GM21723 (cell line): ENCODE results near the gene QKI.

Experiments used
- ATAC-seq: cut with Tn5 transposase; IDR thresholded peaks from one replicate; pipeline ENCODE4 v1.9.1; 2021; ENCODE audit warnings: mild to moderate bottlenecking, moderate library complexity; ENCODE audit not compliant: unreplicated experiment

The QKI gene

GRCh38 chr6:163605385-163606097 lies 191.0 kb downstream of the QKI start:
- no peak for ATAC-seq

- no peak for ATAC-seq
Observed at GRCh38 chr6:163607792-163608191, 193.3 kb downstream of the QKI start.

DNA sequence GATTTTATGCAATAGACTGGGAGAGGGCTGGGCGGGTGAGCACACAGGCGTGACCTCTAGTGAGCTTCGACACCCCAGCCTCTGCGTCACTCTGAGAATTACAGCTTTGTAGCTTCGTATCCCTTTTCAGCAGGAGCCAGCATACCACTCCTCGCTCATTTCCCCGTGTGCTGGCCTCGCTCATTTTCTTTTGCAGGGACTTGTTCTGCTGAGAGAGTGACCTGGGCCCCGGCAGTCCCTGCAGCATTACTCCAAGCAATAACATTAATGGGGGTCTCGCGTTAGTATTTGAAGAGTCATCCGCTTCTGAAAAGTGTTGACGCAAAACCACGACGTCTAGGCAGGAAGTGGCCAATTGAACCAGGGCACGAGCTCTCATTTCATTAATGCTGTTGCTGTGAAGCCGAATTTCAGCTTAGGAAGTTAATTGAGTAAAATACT lies 193.7 kb downstream of the QKI start:
- ATAC-seq = no peak

- no peak for ATAC-seq
Observed at GRCh38 chr6:163612200-163612599, 197.7 kb downstream of the QKI start.

DNA sequence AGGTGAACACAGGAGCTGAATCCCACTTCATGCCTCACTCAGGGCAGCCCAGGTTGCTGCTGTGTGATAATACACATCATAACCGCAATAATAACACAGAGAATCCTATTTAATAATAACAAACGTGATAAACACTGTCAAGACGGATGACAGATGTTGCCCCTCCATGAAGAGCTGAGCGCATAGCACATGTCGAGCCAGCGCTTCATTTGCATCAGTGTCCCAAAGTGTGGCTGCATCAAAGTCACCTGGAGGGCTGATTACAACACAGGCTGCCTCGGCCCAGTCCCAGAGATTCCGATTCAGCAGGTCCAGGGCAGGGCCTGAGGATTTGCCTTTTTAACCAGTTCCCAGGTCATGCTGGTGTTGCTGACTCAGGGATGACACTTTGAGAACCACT lies 198.5 kb downstream of the QKI start:
- no peak for ATAC-seq

GRCh38 chr6:163613668-163614067 lies 199.2 kb downstream of the QKI start:
- no peak for ATAC-seq

- no peak for ATAC-seq
Observed at GRCh38 chr6:163616452-163616851, 201.9 kb downstream of the QKI start.

GRCh38 chr6:163617549-163617948 lies 203.0 kb downstream of the QKI start:
- ATAC-seq = no peak

DNA sequence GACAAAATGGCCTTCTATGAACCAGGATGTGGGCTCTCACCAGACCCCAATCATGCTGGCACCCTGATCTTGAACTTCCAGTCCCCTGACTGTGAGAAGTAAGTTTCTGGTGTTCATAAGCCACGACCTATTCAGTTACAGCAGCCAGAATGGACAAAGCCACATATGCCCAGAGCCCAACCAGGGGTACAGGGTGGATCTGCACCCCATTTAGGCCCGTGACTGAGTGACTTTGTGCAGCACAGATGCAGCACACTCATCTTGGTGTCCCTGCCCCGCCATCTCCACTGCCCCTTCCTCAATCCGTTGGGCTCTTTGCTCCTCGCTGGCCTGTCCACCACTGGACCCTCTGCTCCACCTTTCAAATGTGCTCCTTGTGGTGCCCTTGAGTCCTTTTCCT lies 205.6 kb downstream of the QKI start:
- no peak for ATAC-seq

DNA sequence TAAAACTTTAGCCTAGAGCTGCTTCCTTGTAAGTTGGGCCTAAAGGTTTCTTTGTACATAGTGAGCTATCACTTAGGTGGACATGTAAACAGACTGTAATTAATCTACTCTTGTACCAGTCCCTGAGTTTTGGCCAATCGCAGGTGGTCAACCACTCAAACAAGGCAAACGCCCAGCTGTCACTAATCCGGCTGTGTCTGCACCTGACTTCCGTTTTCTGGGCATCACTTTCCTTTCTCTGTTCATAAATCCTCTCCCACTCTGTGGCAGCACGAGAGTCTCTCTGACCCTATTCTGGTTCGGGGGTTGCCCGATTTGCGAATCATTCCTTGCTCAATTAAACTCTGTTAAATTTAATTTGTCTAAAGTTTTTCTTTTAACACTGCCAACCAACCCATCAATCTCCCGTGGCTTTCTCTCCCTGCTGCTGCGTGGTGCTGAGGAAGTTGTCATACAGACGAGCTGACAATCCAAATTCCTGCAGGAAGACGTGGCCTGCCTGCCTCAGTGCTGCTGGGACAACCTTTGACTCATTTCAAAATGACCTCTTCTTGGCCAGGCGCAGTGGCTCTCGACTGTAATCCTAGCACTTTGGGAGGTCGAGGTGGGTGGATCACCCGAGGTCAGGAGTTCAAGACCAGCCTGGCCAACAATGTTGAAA lies 206.3 kb downstream of the QKI start:
- no peak for ATAC-seq

DNA sequence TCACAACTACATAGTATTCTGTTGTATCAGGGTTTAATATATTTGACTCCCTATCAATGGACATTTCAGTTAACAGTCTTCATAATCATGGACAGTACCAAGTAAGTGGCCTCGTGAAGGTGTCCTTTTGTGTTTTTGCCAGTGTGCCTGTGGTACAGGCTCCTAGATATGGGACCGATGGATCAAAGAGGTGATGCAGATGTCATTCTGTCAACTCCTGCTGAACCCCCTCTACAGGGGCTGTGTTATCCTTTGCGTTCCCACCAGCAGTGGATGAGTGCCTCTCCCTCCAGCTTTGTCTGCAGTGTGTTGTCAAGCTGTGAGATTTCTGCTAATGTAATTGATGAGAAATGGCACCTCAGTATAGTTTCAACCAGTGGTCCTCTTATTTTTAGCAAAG lies 210.7 kb downstream of the QKI start:
- ATAC-seq = no peak

GRCh38 chr6:163626073-163626867 lies 211.8 kb downstream of the QKI start:
- no peak for ATAC-seq

- ATAC-seq = no peak
Observed at GRCh38 chr6:163627274-163628062, 212.9 kb downstream of the QKI start.
